GM19238 (cell line): ENCODE measurements around the gene R3HCC1L.
A peak's percentile ranks its signal among the peaks of the same experiment; 100 is the strongest.
"Not testable (repeated sequence)": the region's sequence is repeated elsewhere in the genome, so short reads cannot be mapped to it uniquely, and the experiment has no call there.

Experiments
- DNase-seq: peaks from one replicate; pipeline ENCODE4 v3.0.0; 2011; ENCODE audit warnings: low spot score; ENCODE audit not compliant: insufficient read length

The R3HCC1L gene

DNA sequence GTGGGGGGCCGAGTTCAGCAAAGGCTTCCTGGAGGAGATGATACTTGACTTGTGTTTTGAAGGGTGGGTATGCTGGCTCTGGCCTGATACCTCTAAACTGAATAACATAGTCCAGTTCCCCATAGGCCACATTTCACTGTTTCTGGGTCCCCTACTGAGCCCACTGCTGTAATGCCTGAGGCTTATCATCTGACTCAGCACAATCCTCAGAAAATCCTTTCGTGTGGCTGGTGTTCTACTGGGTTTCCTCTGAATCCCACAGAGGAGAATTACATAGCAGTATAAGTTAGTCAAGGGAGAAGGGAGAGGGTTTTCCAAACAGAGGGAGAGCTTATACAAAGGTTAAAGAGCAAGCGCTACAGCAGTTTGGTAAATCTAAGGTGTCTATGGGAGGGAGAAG lies 2.8 kb upstream of the R3HCC1L start:
- DNase-seq = no peak

DNA sequence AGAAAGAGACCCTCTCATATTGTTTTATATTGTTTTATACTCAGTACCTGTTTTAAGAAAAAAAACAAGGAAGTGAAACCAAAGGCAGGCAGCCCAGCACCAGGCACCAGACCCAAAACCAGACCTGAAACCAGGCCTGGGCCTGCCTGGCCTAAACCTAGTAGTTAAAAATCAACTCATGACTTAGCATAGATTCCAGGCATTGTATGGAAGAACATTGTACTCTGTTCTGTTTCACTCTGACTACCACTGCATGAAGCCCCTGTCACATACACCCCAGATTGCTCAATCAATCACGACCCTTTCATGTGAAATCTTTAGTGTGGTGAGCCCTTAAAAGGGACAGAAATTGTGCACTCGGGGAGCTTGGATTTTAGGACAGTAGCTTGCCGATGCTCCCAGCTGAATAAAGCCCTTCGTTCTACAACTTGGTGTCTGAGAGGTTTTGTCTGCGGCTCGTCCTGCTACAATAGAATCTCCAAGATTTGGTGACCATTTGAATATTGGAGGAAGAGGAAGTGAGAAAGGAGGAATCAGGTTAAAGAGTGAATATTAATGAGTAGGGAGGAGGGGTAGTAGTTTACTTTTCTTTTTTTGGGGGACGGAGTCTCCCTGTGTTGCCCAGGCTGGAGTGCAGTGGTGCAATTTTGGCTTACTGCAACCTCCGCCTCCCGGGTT lies 1.2 kb upstream of the R3HCC1L start:
- not testable (repeated sequence) for DNase-seq

DNA sequence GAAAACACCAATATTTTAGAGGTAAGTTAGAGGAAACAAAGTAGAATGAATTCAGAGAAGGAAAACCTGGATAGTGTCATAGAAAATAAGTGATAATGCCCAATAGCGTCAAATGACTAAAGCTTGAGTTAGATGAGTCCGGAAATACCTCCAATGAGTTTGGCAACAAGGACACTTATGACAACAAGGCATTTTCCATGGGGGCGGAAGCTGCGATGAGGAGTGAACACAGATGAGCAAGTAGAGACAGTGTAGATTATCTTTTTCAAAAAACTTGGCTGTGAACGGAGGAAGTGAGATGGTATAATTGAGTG lies 383 bp upstream of the R3HCC1L start:
- DNase-seq = no peak

DNA sequence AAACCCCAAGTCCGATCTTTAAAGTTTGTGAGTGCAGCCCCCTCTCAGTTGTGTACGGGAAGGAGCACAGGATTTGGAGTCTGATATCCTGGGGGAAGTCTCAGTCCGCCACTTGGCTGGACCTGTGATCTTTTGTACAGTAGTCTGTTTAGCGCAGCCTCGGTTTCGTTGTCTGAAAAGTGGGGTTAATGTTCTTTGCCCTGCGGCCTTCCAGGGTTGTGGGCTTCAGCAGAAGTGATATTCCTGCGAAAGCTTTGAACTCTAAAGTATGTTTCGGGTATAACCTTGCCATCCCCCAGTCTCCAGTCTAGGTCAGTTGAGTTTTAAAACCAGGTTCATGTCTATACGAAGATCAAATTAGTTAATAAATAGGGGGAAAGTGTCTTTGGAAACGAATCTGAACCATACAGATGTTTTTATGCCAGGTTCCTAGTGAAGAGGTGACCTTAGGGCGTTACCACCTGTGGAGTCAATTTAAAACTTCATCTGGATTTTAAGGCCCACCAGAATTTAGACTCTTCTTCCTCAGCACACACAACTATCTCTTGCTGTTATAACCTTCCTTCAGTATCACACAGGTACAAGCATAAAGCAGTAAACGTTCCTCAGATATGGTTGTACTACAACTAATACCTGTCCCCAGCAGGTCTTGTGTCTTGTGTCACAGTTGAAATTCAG lies 904 bp downstream of the R3HCC1L start:
- DNase-seq = no peak

DNA sequence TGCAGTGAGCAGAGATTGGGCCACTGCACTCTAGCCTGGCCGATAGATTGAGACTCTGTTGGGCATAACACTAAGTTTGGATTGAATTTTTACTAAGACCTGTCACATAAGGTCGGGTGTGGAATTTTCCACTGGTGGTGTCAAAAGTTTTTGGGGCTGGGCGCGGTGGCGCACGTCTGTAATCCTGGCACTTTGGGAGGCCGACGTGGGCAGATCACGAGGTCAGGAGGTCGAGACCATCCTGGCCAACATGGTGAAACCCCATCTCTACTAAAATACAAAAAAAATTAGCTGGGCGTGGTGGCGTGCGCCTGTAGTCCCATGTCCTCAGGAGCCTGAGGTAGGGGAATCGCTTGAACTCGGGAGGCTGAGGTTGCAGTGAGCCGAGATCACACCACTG lies 2.3 kb downstream of the R3HCC1L start:
- not testable (repeated sequence) for DNase-seq

DNA sequence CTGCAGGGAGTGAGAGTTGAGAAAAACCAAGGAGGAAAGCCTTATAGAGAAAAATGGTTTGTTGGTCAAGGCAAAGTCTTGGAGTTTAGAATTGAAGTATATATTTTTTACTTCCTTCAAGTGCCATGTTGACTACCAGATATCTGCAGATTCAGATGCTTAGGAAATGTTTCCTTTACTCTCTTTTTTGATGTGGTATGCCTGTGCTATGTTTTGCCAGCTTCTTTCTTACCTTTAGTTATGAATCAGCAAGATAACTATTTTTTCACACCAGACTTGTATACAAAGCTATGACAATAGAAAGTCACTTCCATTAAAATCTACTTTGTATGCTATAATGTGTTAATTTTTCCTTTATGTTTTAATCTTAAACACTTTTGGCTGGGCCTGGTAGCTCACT lies 3.6 kb downstream of the R3HCC1L start:
- no peak for DNase-seq

DNA sequence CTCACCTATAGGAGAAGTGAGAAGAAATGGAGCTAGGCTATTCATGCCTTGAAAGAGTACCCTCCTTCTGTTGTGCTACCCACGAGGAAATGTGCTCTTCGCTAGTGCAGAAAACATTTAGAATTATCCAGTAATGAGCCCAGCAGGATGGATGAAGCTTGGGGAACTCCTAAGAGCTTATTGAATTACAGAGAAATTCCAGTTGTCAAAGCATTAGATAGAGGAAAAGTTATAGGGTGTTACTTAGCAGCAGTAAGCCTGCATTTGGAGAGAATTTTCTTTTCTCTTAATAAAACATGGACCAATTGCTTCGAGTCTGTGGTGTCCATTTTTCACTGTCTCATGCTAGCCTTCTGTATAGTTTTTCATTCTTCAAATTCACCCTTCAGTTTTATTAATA lies 5.0 kb downstream of the R3HCC1L start:
- no peak for DNase-seq

DNA sequence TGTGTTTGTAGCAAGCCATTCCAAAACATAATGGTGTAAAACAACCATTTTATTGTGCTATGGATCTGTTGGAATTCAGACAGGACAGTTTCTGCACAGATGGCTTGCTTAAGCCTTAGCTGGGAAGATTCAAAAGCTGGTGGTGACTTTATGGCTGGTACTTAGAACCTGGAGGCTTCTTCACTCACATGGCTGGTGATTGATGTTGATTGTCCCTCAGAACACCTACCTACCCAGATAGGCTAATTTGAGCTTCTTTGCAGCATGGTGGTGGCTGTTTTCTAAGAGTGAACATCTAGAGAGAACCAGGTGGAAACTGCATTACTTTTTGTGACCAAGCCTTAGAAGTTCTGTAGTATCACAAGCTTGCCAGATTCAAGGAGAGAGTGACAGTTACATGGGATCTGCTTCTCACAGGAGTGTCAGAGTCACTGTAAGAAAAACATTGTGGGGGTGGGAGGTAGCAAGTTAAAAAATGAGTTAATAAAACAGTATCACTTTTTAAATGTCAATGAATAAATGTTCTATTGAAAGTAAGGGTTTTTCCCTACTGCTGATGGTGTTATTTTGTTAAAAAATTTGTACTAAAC lies 7.1 kb downstream of the R3HCC1L start:
- DNase-seq = no peak

DNA sequence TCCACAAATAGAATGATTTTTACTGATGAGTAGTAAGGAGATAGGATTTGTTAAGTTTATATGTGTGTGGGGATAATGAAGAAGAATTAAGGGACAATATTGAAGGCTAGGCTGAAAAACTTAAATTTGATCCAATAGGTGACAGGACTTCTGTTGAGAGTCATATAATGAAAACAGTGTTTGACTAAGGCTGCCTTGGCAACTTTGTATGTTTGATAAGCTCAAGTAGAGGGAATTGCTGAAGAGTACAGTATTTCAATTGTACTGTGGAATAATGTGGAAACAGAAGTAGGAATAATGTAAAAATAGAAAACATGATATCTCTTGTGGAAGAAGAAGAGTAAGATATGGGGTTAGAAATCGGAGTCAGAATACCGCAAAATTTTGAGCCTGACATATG lies 10.5 kb downstream of the R3HCC1L start:
- no peak for DNase-seq

DNA sequence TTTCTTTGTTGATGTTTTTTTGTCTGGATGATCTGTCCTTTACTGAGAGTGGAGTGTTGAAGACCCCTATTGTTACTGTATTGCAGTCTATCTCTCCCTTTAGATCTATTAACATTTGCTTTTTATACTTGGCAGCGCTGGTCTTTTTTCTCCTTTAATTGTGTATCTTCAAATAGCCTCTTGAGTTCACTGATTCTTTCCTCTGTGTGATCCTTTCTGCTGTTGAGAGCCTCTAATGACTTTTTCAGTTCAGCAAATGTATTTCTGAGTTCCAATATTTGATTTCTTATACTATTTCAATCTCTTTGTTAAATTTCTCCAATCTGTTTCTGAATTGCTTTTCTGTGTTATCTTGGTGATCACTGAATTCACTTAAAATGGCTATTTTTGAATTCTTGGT lies 15.4 kb downstream of the R3HCC1L start:
- DNase-seq = no peak

DNA sequence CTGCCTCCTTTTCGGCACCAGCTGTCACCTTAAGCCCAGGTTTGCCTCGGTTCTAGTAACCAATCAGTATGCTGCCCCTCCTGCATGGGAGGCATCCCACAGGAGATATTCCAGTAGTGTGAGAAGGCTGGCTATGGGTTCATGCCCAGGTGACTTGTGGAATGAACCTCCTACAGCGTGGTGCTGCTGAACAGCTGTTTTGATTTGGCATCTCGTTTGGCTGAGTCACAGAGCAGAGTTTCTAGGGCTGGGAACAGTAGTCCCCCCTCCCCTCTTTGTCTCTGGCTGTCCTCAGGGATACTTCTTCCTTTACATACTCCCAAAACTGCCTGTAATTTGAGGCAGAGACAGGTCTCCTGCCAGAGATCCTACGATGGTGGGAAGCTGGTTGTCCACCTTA lies 16.1 kb downstream of the R3HCC1L start:
- DNase-seq = no peak

DNA sequence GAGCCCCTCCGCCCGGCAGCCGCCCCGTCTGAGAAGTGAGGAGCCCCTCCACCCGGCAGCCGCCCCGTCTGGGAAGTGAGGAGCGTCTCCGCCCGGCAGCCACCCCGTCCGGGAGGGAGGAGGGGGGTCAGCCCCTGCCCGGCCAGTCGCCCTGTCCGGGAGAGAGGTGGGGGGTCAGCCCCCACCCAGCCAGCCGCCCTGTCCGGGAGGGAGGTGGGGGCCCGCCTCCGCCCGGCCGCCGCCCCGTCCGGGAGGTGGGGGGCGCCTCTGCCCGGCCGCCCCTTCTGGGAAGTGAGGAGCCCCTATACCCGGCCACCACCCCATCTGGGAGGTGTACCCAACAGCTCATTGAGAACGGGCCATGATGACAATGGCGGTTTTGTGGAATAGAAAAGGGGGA lies 18.3 kb downstream of the R3HCC1L start:
- DNase-seq = not testable (repeated sequence)

DNA sequence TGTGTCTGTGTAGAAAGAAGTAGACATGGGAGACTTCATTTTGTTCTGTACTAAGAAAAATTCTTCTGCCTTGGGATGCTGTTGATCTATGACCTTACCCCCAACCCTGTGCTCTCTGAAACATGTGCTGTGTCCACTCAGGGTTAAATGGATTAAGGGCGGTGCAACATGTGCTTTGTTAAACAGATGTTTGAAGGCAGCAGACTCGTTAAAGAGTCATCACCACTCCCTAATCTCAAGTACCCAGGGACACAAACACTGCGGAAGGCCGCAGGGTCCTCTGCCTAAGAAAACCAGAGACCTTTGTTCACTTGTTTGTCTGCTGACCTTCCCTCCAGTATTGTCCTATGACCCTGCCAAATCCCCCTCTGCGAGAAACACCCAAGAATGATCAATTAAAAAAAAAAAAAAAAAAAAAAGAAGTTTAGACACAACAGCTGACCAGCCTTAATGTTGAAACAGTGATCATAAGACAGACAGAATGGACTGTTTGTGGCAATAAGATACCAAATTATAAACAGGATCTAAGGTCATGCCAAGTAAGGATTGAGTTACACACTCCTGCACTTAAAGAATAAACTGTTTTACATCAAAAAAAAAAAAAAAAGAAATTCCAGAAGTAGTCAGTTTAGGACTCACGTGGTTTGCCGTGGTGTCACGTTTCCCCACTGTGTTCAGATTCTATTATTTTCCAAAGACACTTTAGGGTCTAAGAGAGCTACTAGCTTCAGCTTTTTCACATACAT lies 18.9 kb downstream of the R3HCC1L start:
- DNase-seq = not testable (repeated sequence)

DNA sequence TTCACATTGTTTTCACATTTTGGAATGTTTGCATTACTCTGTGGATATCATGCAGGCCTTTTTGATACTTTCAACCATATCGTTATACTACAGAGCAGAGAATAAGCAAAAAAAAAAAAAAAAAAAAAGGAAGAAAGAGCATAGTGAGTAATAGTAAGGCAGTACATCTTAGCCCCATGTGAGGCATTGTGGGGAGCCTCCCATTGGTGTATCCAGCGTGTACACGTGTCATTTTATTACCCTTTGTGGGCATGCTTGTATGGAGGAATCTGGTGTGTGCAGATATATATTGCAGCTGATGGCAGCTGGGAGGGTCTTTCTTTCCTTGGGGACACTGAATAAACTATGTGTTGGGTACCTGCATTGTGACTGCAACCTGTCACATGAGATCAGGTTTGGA lies 19.6 kb downstream of the R3HCC1L start:
- no peak for DNase-seq

DNA sequence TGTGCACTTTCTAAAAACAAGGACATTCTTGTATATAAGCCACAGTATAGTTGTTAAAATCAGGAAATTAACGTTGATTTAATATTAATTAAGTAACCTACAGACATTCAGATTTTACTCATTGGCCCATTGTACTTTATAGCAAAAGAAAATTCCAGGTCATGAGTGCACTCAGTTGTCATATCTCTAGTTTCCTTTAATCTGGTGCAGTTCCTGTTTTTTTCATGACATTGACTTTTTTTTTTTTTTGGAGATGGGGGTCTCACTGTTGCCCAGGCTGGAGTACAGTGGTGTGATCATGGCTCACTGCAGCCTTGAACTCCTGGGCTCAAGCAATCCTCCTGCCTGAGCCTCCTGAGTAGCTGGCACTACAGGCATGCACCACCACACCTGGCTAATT lies 24.1 kb downstream of the R3HCC1L start:
- DNase-seq = no peak

DNA sequence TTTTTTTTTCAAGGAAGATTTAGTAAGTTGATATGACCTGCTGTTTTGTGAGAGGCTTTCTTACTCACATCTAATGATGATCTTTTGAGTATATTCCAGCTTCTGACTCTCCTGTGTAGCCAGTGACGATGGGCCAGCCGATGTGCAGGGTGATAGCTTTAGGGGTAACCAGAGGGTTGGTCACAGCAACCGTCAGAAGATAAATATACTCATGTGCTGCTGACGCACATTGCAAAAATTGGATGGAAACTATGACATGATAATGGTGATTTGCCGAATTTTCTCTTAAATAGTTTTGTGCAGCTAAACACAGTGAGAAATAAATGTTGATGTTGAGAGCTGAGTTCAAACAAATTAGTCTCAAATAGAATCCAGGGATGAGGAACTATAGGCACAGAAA lies 29.5 kb downstream of the R3HCC1L start:
- DNase-seq = no peak

DNA sequence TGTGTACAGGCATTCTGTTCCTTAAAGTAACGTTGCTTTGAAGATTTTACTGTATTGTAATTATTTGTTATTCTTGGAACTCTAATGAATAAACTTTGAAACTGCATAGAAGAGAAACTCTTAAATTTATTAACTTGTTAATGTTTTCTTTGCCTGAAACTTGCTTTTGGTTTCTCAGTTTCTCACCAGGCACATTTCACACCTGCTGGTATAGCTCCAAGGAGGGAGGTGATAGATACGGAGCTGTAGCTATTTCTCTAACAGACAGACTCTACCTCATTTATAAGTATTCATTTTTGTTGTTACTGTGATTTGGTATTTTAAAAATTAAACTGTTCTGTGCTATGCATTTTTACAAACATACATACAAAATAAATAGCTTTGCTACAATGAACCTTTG lies 32.7 kb downstream of the R3HCC1L start:
- DNase-seq = peak; percentile 3

DNA sequence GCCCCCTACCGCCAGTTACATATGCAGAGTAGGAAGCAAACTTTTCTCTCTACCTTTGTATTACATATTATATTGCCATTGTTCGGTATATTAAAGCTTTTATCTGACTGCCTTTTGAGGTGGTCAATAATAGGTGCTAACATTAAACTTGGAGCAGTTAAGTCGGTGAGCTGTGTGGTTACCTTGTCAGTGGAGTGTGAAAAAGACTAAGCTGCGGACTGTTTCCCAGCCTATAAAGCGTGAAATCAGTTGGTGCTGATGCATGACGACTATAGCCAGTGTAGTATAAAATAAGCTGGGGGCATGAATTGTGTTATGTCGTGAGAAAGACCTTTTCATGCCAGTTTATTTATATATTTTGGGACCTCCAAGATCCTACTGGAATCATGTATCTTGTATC lies 33.7 kb downstream of the R3HCC1L start:
- DNase-seq = no peak

DNA sequence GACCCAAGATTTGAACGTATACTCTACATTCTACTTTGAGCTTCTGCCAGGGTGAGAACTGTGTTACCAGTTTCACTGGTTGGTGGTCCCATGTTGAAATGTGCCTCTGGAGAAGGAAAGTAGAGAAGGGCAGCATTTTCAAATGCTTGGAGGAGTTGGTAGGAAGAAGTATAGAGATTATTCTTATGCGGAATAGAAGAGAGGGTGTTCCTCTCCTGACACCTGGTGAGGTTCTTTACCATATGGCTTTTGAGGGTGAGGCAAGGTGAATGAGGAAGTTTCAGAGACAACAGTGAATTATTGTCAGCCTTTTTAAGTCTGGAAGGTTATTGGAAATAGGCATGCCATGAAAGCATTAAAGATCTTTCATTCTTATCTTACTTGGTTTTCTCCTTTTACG lies 34.3 kb downstream of the R3HCC1L start:
- DNase-seq = no peak

DNA sequence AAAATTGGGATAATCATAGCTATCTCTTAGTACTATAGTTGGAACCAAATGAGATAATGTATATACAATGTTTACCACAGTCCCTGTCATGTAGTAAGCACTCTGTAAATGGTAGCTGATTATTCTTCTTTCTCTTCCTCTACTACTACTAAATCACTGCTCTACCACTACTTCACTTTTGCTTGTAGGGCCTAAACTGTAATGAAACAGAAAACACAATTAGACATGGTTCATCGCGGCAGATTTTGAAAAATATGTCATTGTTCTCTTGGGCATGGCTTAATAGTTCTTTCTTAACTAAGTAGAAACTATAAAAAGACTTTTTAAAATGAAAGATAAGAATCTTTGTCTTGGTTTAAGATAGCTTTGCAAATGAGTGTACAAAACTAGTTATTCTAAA lies 34.9 kb downstream of the R3HCC1L start:
- no peak for DNase-seq

DNA sequence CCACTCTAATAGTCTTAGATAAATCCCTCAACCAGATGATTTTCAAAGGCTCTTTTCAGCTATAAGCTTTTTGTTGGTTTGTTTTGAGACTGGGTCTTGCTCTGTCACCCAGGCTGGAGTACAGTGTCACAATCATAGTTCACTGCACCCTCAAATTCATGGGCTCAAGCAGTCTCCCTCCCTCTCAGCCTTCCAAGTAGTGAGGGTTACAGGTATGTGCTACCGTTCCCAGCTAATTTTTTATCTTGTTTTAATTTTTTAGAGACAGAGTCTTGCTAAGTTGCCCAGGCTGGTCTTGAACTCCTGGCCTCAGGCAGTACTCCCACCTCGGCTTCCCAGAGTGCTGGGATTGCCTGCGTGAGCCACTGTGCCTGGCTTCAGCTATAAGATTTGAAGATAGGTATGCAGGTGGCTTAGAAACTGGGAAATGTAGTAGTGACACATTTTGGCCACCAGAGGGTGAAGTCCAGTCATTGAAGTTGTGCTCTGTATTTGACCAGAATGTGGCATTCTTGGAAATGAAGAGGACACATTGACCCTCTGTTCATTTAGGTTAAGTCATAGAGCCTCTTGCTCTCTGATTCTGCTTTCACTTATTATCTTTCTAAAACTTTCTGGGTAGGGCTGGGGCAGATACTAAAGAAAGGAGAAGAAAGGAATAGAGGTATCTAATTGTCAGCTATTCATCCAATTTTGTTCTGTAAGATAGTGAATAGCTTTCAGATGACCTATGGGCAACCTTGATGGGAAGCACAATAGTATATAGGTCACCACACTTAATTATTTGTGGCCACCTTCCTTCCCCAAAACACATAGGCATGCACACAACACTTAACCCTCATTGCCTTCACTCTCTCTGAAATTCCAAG lies 36.0 kb downstream of the R3HCC1L start:
- DNase-seq = no peak

DNA sequence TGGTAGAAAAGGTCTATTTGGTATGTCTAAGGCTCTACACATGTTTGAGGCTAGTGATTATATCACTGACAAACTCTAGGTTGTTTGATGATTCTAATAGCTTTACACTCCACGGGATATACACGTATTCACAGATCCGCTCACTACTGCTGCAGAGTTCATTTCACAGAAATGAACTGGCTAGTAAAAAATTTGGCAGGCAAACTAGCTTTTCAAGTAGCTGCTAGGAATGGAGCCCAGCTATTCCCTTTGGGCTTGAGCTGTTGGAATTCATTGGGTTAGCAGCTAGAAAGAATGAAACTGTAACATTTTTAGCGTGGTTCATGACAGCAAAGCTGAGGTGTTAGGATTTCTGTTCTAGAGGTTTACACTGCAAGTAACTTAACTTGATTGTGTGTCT lies 37.6 kb downstream of the R3HCC1L start:
- DNase-seq = no peak
